GM12878 (cell line): ENCODE results near the gene AVEN.

Experiments used
- POLR2A ChIP-seq: IDR thresholded peaks from 2 replicates; pipeline ENCODE4 v1.6.1; 2011; ENCODE audit warnings: low read depth, mild to moderate bottlenecking, low read length
- TF ChIP-seq, protein P1 (sequence below), 3 experiments: IDR thresholded peaks in 2 of 3; conservative IDR thresholded peaks in 1 of 3; 2 replicates each; pipeline ENCODE4 v1.5.1; 2011; ENCODE audit warnings: low read depth in 3 of 3, low read length in 3 of 3, mild to moderate bottlenecking in 3 of 3, control low read depth in 2 of 3, moderate library complexity in 2 of 3, inconsistent platforms in 1 of 3, mixed read lengths in 1 of 3; ENCODE audit not compliant: control insufficient read depth in 2 of 3, insufficient read depth in 1 of 3; ENCODE audit errors: extremely low read depth in 1 of 3

DNA sequence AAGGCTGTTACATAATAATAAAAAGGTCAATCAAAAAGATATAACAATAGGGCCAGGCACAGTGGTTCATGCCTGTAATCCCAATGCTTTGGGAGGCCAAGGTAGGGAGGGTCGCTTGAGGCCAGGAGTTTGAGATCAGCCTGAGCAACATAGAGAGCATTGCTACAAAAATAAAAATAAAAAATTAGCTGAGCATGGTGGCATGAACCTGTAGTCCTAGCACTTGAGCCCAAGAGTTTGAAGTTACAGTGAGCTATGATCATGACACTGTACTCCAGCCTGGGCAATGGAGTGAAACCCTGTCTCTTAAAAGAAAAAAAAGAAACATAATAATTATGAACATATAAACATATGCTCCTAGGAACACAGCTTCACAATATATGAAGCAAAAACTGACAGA, 29.3 kb downstream of the AVEN start:
- TF ChIP-seq, protein P1, sequence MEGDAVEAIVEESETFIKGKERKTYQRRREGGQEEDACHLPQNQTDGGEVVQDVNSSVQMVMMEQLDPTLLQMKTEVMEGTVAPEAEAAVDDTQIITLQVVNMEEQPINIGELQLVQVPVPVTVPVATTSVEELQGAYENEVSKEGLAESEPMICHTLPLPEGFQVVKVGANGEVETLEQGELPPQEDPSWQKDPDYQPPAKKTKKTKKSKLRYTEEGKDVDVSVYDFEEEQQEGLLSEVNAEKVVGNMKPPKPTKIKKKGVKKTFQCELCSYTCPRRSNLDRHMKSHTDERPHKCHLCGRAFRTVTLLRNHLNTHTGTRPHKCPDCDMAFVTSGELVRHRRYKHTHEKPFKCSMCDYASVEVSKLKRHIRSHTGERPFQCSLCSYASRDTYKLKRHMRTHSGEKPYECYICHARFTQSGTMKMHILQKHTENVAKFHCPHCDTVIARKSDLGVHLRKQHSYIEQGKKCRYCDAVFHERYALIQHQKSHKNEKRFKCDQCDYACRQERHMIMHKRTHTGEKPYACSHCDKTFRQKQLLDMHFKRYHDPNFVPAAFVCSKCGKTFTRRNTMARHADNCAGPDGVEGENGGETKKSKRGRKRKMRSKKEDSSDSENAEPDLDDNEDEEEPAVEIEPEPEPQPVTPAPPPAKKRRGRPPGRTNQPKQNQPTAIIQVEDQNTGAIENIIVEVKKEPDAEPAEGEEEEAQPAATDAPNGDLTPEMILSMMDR (IDR thresholded peaks at IDR 0.05 in 2 of 3, conservative IDR thresholded peaks at IDR 0.05 in 1 of 3; ENCODE audit: control insufficient read depth in 2 of 3, extremely low read depth in 1 of 3, insufficient read depth in 1 of 3, low read depth in 3 of 3, low read length in 3 of 3) = no peak
- TF ChIP-seq POLR2A = no peak
